Activated CD8-positive, alpha-beta memory T cell treated with anti-CD3 and anti-CD28 coated beads, Interleukin-2, amount 50 U/mL, for 24 hours (primary cell): ENCODE results near the gene OR2A2.
"Not testable (repeated sequence)": the region's sequence is repeated elsewhere in the genome, so short reads cannot be mapped to it uniquely, and the experiment has no call there.

ENCODE experiments used
- DNase-seq: peaks from one replicate; pipeline ENCODE4 v3.0.0-alpha.2; 2020; ENCODE audit errors: extremely low read depth

Gene OR2A2, protein sequence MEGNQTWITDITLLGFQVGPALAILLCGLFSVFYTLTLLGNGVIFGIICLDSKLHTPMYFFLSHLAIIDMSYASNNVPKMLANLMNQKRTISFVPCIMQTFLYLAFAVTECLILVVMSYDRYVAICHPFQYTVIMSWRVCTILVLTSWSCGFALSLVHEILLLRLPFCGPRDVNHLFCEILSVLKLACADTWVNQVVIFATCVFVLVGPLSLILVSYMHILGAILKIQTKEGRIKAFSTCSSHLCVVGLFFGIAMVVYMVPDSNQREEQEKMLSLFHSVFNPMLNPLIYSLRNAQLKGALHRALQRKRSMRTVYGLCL

DNA sequence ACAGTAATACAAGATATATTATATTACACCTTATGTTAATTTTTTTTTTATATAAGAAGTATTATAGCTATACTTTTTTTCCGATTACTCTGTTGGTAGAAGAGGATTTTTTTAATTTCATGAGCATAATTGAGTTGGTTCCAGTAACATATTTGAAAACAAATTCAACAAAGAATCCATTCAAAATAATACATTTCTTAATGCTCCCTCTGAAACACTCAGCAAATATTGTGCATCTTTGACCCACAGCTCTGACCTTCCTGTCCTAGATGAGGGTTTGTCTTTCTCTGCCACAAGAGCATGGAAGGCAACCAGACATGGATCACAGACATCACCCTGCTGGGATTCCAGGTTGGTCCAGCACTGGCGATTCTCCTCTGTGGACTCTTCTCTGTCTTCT is at the start of gene OR2A2:
TSS of gene OR2A2 (plus strand) at position 301 of the 400 bp plus-strand sequence. CDS start at position 301, 0 bp downstream.
- DNase-seq: no peak

- DNase-seq: no peak
Measured at GRCh38 chr7:144063710-144064109, 45.7 kb upstream of the OR2A2 start.

DNA sequence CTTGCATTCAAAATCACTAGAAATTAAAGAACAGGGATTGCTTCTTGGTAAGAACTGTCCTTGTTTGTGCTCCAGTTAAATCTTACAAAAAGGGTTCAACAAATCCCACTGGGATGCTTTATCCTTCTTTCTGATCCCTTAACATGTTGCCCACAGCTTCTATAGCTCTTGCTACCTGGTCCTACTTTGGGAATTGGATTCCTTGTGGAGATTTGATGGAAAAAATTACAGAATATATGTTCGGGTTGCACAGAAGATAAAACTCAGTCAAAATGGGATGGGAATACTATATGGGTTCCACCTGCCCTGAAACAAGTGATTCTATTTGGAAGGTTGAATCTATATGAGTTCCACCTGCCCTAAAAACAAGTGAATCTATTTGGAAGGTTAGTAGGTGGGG is 39.9 kb upstream of the OR2A2 start, which contains the start of gene OR2A25:
TSS of gene OR2A25 (plus strand) at position 301 of the 400 bp plus-strand sequence. CDS start 4,409 bp downstream, outside the sequence.
- no peak for DNase-seq

DNA sequence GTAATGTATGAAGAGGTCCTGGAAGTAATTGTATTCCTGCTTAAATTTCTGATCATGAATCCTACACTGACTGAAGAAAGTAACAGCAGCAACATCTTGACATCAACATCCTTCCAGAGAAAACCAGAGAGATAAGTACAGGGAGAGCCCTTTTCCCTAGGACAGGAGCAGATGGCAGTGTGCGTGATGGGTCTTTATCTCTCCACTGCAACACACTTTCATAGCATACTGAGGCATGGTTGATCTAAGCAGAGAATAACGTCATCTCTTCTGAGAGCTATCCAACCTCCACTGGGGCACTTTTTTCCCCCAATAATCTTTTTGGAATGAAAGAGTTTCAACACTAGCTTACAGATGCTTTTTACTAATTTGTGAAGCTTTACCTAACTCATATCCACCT is 39.4 kb upstream of the OR2A2 start:
- DNase-seq: no peak

DNA sequence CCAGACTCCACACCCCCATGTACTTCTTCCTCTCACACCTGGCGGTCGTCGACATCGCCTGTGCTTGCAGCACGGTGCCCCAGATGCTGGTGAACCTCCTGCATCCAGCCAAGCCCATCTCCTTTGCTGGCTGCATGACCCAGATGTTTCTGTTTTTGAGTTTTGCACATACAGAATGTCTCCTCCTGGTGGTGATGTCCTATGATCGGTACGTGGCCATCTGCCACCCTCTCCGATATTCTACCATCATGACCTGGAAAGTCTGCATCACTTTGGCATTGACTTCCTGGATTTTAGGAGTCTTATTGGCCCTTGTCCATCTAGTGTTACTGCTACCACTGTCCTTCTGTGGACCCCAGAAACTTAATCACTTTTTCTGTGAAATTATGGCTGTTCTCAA is 35.0 kb upstream of the OR2A2 start:
- DNase-seq: no peak

DNA sequence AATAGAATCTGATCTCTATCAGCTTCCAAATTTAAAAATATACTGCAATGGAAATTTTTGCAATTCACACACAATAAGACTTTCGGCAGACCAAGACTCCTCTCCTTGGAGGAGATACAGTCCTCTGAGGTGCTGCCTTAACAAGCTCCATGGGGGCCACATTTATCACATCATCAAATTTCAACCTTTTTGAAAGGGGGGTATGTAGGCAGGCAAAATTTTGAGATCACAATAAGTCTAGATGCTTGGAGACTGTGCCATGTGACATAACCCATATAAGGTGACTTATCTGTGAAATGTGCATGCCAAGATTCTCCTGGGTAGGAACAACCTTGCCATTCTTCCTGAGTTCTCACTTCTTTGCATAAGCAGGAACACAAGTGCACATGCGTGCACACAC is 23.4 kb upstream of the OR2A2 start, which contains the start of gene OR2A12:
TSS of gene OR2A12 (plus strand) at position 301 of the 400 bp plus-strand sequence. CDS start 8,830 bp downstream, outside the sequence.
- no peak for DNase-seq

DNA sequence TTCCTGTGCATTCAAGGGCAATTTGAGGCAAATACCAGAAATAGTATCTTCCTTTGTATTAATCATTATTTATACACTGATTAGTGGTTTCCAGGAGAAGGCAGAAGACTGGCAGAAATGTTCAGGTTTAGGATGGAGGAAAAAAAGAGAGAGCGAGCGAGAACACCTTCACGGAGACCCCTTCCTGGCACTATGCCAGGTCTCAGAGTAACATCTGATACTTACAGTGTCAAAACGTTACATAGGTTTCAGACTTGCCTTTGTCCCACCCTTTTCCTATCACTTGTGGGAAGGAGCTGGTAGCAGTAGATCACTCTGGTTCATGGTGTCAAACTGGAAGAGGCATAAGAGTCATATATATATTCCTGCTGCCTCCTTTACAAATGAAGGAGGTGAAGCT is 22.7 kb upstream of the OR2A2 start:
- DNase-seq: no peak

DNA sequence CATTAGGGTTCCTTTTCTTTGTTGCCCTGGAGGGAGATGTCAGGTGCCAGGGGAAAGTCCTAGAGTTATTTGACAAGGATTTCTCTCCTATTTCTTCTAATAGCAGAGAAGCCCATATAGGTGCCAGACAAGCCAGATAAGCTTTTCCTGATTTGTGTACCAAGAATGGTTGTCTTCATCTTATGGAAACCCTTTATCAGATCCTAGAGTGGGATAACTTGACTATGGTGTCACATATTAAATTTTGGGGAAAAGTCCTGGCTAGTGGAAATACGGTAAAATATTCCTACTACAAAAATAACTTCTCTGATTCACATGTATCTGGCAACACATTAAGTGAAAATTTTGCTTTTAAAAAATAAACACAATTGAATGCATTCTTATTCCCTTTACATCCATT is 22.2 kb upstream of the OR2A2 start:
- DNase-seq: no peak

DNA sequence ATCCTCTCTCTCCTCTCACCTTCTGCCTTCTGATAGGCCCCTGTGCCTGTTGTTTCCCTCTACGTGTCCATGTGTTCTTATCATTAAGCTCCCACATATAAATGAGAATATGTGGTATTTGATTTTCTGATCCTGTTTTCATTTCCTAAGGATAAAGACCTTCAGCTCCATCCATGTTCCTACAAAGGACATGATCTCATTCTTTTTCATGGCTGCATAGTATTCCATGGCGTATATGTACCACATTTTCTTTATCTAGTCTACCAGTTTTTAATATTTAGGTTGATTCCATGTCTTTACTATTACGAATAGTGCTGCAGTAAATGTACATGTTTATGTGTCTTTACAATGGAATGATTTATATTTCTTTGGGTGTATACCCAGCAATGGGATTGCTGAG is 18.7 kb upstream of the OR2A2 start:
- no peak for DNase-seq

DNA sequence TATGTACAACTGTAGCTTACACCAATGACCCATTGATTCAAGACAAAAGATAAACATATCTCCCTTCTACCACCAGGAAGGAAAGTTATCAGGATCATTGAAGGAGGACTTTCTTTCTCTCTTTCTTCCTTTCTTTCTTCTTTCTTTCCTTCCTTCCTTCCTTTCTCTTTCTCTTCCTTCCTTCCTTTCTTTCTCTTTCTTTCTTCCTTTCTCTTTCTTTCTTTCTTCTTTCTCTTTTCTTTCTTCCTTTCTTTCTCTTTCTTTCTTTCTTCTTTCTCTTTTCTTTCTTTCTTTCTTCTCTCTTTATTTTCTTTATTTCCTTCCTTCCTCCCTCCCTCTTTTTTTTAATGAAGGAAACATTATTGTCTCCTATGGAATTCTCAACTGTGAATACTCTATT is 10.6 kb upstream of the OR2A2 start:
- no peak for DNase-seq

DNA sequence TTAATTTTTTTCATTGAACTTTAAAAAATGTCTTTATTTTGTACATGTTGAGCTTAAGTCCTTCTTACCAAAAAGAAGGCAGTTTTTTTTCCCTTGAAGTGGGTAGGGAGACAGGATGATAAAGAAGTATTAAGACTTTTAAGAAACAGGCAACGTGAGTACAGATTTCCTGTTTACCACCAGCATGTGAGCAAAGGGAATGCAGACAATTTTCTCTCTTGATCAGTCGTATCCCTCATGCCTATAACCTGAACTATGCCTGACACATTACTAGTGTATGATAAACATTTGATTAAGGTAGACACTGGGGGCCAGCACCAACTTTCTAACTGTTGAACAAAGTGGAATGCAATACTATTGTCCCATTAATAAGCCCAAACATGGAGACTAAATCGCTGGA is 8.8 kb upstream of the OR2A2 start:
- no peak for DNase-seq

- DNase-seq: no peak
Measured at GRCh38 chr7:144102041-144102440, 7.3 kb upstream of the OR2A2 start.

DNA sequence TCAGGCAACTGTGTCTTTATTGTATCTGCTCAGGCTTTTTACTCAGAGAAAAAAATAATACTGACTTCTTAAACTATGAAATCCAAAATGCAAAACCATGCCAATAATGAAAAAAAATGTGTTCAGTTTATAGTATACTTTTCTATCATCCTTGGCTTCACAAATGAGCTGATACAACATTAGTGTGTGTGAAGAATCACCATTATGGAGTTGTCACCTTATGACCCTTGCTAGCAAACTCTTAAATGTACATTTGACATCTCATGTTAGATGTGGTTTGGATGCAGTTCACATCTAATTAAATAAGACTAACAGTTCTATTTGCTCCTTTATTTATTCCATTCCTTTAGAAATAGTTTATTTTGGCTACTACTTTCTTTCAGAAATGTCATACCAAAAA is 4.2 kb upstream of the OR2A2 start:
- DNase-seq: no peak

DNA sequence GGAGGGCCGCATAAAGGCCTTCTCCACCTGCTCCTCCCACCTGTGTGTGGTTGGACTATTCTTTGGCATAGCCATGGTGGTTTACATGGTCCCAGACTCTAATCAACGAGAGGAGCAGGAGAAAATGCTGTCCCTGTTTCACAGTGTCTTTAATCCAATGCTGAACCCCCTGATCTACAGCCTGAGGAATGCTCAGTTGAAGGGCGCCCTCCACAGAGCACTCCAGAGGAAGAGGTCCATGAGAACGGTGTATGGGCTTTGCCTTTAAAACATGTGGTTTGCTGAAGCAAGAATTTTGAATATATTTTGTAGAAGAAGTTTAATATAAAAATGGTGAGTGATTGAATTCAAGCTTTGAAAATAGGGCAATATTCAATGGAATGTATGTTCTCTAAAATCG is 889 bp downstream of the OR2A2 start:
- DNase-seq: no peak

DNA sequence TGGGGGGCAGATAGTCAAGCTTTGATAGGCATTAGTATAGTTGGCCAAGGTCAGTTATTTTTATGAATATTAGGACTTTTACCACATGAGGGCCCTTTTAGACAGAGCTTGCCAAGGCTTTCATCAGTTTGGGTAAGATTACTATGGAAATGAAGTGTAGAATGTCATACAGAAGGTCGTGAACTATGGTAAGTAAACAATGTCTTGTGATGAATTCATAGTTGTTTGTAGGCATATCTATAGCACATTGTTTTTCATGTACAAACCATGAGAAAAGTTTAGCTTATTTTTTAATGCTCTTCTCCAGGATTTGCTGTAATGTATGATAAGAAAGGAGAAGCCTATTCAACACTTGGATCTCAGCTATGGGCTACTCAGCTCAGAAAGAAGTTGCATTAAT is 4.3 kb downstream of the OR2A2 start:
- DNase-seq: no peak

GRCh38 chr7:144118341-144118740 is 9.0 kb downstream of the OR2A2 start:
- no peak for DNase-seq

GRCh38 chr7:144122876-144123275 is 13.5 kb downstream of the OR2A2 start, which contains the start of gene OR2A14:
OR2A14 (plus strand) TSS chr7:144123176; CDS start chr7:144129113, 5,937 bp downstream.
- no peak for DNase-seq

DNA sequence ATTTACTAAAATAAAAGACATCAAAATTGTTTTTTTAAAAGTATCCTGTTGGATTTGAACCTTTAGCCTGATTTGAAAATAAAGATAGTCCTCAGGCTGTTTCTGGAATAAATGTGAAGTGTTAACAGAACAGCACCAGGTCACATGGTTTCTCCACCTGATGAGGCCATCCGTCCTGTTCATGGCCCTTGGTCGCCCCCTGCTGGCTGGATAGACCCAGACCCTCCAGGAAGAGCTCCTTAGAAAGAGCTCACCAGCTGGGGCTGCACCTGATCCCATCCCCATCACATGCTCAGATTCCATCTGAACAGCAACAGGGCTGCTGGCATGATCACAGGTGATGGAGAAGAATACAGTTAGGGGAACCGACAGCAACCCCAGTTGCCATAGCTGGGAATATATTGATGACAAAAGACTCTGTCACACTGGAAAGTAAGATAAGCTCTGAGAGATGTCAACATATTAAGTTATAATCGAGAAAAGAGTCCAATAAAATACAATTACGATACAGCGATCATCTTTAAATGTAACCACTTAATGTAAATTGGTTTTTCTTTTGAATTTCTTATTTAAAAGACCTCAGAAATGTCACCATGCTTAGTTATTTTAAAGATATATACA is 18.4 kb downstream of the OR2A2 start:
- peak; percentile 73 for DNase-seq

DNA sequence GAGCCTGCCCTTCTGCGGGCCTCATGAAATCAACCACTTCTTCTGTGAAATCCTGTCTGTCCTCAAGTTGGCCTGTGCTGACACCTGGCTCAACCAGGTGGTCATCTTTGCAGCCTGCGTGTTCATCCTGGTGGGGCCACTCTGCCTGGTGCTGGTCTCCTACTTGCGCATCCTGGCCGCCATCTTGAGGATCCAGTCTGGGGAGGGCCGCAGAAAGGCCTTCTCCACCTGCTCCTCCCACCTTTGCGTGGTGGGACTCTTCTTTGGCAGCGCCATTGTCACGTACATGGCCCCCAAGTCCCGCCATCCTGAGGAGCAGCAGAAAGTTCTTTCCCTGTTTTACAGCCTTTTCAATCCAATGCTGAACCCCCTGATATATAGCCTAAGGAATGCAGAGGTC is 20.2 kb downstream of the OR2A2 start:
- DNase-seq: not testable (repeated sequence)

DNA sequence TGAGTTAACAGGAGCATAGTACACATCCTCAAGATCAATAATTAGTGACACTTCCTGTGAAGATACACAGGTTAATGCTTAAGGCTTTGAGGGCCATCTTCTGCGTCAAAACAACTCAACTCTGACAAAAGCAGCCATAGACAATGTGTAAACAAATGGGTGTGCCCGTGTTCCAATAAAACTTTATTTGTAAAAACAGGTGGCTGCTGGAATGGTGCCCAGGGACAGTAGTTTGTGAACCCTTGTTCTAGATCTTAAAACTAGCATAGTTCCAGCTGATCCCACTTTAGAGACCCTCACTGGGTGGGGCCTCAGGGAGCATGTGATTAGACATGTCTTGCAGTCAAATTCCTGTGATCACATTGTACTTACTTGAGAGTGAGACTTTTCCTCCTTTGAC is 21.3 kb downstream of the OR2A2 start:
- DNase-seq: no peak

DNA sequence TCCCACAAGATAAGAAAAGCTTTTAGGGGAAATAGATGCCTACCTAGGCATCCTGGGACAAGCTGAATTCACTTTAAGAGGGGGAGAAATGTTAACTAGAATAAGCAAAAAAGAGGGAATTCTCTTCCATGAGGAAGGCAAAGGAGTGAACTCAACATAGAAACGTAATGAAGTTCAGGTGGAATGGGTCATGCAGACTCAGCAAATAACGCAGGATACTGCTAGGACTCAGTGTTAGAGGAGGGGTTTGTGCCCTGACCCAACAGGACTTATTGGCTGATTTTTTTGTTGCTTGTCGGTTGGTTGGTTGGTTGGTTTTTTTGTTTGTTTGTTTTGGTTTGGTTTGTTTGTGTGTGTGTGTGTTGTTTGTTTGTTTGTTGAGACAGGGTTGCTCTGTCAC is 22.9 kb downstream of the OR2A2 start:
- no peak for DNase-seq

- no peak for DNase-seq
Measured at GRCh38 chr7:144133307-144133706, 23.9 kb downstream of the OR2A2 start.

DNA sequence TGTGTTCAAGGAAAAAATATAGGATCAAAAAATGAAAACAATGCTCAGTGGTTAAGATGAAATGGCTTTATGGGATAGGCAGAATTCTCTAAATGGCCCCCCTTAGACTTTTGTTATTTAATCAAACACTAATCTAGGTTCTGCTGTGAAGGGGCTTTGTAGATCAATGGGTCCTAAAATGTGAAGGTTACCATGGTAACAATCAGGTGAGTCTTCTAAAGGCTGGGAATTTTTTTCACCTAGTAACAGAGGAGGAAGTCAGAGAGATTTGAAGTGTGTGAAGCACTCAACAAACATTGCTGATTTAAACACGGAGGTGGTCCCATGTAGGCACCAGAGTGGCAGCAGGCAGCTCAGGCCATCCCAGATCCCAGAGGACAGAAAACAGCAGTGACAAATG is 24.7 kb downstream of the OR2A2 start:
- DNase-seq: no peak
